Hypothalamus (tissue), 51 donors: ENCODE measurements around the gene COL5A3.

ENCODE experiments used
- DNase-seq, 51 donors: peaks; one replicate each; lab custom pipeline; 2025; lab: John Stamatoyannopoulos, UW

Gene COL5A3

GRCh38 chr19:10011974-10012373, 1.7 kb upstream of the COL5A3 start:
- no peak for DNase-seq

GRCh38 chr19:10010939-10011338, 635 bp upstream of the COL5A3 start:
- DNase-seq, result no peak

DNA sequence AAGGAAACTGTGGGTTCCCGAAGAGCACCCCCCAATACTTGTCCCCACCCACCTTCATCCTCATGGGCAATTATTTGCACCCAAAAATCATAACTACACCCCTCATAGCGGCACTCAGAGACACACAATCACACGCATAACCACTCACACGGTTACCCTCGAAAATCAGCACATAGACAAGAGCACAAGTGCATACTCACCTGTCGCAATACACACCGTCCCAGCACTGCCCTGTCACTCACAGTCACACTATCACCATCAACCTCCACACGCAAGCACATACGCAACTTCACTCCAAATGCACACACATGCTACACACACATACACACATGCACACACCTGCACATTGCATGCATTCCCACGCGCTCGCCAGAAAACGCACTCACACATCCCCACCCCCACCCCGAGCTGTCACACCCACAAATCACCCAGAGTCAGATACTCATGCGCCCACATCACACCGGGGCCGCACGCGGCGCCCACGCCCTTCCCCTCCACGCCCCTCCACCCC, 535 bp downstream of the COL5A3 start:
- DNase-seq, result no peak

- DNase-seq, result no peak
These were observed 2.0 kb downstream of the COL5A3 start for GRCh38 chr19:10008184-10008765.

- DNase-seq, result peak in 6 of 51 donors; percentile 5 to 19 (median 10)
These were observed 2.7 kb downstream of the COL5A3 start for GRCh38 chr19:10007371-10008183.

DNA sequence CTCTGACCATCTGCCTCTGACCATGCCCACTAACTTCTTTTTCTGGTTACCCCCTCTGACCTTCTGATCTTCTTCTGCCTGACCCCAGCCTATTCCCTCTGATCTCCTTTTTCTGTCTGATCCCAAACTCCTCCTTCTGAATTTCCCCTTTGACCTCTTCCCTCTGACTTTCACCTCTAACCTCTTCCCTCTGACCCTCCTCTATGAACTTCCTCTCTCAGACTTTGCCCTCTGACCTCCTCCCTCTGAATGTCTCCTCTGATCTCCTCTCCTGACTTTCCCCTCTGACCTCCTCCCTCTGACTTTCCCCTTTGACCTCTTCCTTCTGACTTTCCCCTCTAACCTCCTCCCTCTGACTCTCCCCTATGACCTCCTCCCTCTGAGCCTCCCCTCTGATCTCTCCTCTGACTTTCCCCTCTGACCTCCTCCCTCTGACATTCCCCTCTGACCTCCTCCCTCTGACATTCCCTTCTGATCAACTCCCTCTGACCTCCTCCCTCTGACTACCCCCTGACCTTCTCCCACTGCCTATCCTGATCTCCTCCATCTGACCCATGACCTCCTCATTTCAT, 3.5 kb downstream of the COL5A3 start:
- DNase-seq, result no peak

- peak in 31 of 51 donors; percentile 1 to 62 (median 30) for DNase-seq
These were observed 4.0 kb downstream of the COL5A3 start for GRCh38 chr19:10006335-10006708.

- DNase-seq, result no peak
These were observed 4.5 kb downstream of the COL5A3 start for GRCh38 chr19:10005632-10006334.

GRCh38 chr19:10004617-10005016, 5.7 kb downstream of the COL5A3 start:
- DNase-seq, result no peak

GRCh38 chr19:10003271-10003670, 7.0 kb downstream of the COL5A3 start:
- DNase-seq, result no peak

DNA sequence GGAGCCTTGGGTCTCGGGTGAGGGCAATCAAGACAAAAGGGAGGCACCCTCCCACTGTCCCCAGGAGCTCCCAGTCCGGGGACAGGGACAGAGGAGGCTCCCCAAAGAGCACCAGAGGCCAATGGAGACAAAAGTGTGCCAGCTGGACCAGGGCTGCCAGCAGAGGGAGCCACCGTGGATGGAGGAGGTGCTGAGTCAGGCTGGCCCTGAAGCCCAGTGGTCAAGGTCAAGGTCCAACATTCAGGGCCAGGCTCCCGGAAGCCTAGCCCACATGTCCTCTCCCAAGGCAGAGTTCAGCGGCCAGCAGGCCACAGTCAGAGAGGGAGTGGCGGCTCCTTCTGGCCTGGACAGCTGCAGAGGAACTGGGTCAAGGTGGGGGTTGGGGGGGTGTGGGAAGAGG, 8.4 kb downstream of the COL5A3 start:
- DNase-seq, result no peak

DNA sequence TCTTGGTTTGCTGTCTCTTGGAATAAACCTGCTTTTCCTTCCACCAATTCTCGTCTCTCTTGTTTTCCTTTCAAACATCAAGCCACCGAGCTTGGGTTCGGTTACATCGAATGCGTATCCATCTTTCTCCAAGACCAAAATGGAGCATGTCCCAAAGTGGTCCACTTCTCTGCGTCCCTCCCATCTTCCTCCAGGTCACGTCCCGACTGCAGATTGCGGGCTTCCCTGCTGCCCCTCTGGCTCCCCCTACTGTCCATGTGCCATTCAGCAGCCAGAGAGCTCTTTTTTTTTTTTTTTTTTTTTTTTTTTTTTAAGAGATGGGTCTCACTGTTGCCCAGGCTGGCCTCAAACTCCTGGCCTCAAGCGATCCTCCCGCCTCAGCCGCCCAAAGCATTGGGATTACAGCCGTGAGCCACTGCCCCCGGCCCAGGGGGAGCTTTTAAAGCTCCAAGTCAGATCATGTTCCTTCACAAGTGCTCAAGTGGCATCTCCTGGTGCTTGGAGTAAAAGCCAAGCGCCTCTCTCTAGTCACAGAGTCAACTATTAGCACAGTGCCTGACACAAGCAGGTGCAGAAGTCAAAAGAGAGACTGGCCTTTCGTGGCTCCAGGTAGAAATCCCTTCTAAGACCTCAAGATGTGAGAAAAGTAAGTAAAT, 10.0 kb downstream of the COL5A3 start:
- peak in 37 of 51 donors; percentile 1 to 62 (median 23) for DNase-seq

DNA sequence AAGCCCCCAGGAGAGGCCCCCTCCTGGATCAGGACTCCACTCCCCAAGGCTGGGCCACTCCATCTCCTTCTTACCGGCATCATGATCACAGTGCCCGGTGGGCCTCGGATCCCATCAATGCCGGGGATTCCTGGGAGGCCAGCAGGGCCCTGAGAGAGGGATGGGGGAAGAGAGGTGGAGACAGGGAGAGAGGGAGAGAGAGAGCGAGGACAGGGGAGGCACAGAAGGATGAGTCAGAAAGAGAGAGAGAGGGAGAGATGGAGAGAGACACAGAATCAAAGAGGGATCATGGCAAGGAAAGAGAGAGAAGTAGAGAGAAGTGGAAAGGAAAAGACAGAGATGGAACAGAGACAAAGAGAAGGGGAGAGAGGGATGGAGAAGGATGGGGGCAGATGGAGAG, 13.8 kb downstream of the COL5A3 start:
- no peak for DNase-seq

DNA sequence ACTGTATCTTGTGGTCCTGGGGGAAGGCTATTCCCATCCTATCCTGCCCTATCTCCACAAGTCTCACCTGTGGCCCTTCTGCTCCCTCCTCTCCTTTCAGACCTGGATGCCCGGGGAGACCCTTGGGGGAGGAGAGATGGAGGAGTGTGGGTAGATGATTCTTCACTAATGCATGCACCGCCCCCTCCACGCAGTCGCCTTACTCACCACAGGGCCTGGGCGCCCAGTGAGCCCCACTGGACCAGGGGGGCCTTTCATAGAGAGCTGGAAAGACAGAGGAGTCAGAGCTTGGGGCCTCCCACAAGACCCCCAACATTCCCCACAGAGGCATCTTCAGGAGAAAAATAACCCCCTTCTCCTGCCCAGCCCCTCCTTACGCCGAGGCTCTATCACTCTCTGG, 14.3 kb downstream of the COL5A3 start:
- DNase-seq, result peak in 1 of 51 donors; percentile 36

DNA sequence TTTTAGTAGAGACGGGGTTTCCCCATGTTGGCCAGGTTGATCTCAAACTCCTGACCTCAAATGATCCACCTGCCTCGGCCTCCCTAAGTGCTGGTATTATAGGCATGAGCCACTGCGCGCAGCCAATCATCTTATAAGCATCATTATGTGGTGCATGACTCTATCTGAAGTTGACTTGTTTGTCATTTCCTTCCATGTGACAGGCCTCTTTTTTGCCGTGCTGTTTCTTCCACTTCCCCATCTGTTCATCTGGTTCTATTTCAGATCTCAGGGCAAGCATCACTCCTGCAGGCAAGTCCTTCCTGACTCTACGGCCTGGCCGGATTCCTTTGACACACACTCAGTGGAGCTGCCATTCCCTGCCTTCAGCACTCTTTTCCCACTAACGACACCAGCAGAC, 15.2 kb downstream of the COL5A3 start:
- no peak for DNase-seq

GRCh38 chr19:9991425-9992191, 18.7 kb downstream of the COL5A3 start:
- DNase-seq, result no peak

- DNase-seq, result no peak
These were observed 20.8 kb downstream of the COL5A3 start for GRCh38 chr19:9989504-9989903.

GRCh38 chr19:9986787-9987281, 23.5 kb downstream of the COL5A3 start:
- DNase-seq, result peak in 39 of 51 donors; percentile 5 to 87 (median 47)

GRCh38 chr19:9981406-9982260, 28.7 kb downstream of the COL5A3 start:
- no peak for DNase-seq
